Ramos (cell line): ENCODE measurements around the gene C4BPB.

Source experiments
- in situ Hi-C: fragments of 300-500 bp; cut with MboI; formaldehyde crosslinking; loops from one replicate; pipeline ENCODE4 v1.14.3; 2022; ENCODE audit warnings: low sequenced_read_pairs; ENCODE audit not compliant: unreplicated experiment

The C4BPB gene

DNA sequence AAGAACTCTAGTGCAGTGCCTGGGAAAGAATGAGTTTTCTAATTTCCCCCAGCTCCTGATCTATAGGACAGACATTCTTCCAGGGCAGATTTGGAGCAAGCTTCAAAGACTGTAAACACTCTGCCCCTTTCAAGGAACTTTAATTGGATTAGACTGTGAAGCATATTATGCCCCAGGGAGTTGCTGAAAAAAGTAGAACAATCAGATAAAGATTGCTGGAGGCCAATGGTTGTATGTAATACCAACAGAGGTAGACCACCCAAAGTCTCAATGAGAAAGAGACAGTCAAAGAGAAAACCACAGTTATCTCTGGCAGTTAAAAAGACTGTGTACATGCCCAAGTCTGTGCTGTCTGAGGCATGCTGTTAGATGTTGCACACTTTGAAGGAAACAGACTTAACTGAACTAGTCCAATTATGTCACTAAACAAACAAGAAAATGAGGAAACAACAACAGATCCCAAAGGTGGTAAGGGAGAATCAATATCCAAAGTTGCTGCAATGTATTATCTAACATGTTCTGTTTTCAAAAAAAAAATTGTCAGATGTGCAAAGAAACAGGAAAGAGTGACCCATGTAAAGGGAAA, 39.8 kb downstream of the C4BPB start:
- in situ Hi-C loops, result no loop called here

DNA sequence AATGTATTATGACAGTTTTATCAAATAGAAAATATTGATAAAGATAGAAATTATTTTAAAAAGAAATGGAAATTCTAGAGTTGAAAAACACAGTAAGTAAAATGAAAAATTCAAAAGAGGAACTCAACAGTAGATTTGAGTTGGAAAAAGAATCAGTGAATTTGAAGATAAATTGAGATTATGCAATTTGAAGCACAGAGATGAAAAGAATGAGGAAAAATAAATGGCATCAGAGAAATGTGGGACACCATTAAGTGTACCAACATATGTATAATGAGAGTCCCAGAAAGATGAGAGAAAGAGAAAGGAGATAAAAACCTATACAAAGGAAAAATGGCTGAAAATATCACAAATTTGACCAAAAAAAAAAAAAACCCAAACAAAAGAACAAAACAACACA, 40.4 kb downstream of the C4BPB start:
- in situ Hi-C loops, result no loop called here

DNA sequence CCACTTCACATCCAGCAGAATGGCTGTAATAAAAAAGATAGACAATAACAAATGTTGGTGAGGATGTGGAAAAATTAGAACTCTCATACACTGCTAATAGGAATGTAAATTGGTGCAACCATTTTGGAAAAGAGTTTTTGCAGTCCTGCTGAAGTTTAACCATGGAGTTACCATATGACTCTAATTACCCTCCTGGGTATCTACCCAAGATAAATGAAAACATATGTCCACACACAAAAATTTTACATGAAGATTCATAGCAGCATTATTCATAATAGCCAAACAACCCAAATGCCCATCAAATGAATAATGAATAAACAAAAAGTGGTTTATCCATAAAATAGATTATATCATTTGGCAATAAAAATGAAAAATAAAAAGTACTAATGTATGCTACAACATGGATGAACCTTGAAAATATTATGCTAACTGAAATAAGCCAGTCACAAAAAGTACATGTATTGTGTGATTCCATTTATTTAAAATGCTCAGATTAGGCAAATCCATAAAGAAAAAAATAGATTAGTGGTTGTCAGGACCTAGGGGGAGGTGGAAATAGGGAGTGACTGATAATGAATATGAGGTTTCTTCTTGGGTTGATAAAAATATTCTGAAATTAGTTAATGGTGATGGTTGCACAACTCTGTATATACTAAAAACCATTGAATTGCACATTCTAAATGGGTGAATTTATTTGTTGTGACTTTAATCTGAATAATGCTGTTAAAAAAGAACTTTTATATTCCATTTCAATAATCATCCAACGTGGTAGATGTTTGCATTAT, 41.8 kb downstream of the C4BPB start:
- in situ Hi-C loops, result no loop called here

DNA sequence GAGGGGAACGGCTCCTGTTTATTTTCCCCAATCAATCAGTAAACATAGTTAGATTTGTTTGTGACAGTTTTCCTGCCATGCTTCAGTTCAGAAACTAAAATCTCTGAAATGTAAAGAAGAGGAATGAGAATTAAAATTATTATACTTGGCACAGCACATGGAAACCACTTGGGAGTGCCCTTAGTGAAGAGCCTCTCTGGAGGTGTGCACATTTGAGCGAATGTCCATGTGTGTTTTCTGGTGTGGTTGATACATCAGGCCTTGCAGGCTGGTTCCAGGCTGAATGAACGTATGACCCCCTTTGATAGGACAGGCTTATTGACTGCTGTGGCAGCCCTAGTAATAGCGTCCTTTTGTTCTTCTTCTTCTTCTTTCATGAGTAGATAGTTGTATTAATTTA, 42.5 kb downstream of the C4BPB start:
- in situ Hi-C loops, result no loop called here

DNA sequence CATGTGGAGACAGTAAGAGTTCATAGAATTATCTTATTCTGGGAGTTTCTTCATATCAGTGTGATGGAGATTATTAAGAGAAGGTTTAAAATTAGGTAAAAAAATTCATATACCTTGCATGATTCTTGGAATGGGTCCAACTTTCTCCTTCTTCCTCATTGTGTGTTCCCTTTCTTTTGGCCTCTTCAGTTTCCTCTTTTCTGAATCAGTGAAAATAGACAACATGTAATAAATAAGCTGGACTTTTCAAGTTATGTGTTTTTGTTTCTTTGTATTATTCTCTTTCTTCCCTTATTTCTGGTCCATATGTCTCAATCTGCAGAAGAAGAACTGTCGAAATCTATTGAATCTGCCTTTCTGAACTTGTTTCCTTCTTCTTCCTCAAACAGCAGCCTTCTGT, 45.9 kb downstream of the C4BPB start:
- in situ Hi-C loops, result no loop called here

DNA sequence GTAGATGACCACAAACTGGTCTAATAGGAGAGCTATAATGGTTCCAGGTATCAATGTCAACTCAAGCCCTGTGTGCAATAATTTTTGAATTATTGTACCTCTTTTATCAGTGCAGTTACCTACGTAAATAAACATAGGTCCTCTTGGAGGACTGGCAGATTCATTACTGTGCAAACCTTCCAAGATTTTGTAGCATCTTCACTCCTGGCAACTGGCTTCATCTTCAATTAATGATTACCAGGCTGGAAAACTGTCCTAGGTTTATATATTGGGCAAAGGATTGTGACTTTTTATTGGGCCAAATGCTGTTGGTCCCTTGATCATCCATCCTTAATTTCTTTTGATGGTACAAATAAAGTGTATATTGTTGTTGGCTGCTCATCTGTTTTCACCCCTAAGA, 51.0 kb downstream of the C4BPB start:
- in situ Hi-C loops, result no loop called here

DNA sequence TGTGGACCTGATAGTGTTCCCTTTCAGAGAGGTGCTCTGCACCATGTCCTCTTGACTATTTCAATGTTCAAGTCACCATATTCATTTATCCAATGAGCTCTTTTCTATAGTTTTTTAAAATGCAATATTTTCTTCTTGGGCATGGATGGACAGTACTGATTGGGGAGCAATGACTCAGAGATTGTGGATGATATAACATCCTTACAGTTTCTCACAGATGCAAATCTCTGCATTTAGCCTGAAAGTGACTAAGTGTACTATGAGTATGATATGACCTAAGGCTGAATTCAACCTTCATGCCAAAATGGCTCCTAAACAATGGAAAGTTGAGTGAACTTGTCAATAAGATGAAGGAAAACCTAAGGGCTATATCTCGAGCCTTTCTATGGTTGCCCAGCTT, 51.9 kb downstream of the C4BPB start:
- in situ Hi-C loops, result no loop called here

DNA sequence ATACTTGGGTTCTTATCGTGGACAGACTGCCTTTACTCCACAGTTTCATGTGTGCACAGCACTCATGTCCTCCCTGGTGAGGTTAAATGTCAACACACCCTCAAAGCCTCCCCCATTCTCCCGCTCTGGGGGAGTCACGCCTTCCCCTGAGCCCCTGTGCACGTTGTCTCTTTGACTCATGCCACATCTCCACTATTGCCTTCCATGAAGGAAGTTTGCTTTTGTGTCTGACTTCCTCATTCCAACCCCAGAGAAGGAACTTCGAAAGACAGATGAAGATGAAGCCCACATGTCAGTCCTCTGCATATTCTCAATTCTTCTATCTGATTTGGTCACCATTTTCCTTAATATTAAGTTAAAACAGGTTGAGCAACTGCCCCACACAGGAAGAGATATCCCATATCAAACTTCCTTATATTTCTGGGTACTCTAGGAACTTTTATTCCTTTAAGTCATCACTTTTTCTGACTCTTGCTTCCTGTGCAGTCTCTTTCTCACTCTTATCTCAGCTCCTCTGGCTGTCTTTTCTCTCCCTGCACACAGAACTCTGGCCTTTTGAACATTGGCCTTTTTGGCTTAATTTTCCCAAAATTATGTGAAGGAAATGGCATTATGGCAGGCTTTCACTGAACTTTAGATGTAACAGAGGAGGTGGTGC, 56.9 kb downstream of the C4BPB start:
- in situ Hi-C loops, result no loop called here
